C4-2B (cell line): ENCODE data around the gene RIC8B.

ENCODE experiments used
- CTCF ChIP-seq: fragments of 450-650 bp; conservative IDR thresholded peaks from 2 replicates; pipeline ENCODE4 v1.5.1; 2017; ENCODE audit warnings: mild to moderate bottlenecking
- ZFX ChIP-seq: fragments of 450-650 bp; IDR thresholded peaks from 2 replicates; pipeline ENCODE4 v1.6.1; 2017

GRCh38 chr12:106841510-106842302, 67.2 kb downstream of the RIC8B start:
- TF ChIP-seq CTCF (peak; percentile 77), ZFX (no peak)
